HepG2 (cell line): Measurements from ENCODE around the gene CCNI2. TPM values are rescaled to one million over a fixed set of nuclear protein-coding genes. Genes with fewer than 3 reads are reported as not detected.

ENCODE experiments used
- ATAC-seq: fragments of 200-7000 bp; cut with Tn5 transposase; 3 replicates; pipeline ENCODE4 v1.9.1; 2020; ENCODE audit warnings: mild to moderate bottlenecking, moderate library complexity
- BruUV-seq: library from RNA; stranded (reverse); fragments of 400-500 nt; replicated peaks from 2 replicates; lab custom pipeline; 2021; lab: Mats Ljungman, UMichigan
- CTCF ChIA-PET: fragments of 300-600 bp; formaldehyde crosslinking; extraction: SDS; loops from one replicate; lab custom pipeline; 2021; ENCODE audit warnings: low total read pairs, inconsistent platforms, low intra/inter-chr PET ratio; lab: Yijun Ruan, JAX
- POLR2A ChIA-PET: fragments of 350-600 bp; sonication (Branson Sonifier 250); formaldehyde crosslinking; loops from one replicate; lab custom pipeline; 2020; ENCODE audit warnings: antibody characterized with exemption, inconsistent platforms; lab: Yijun Ruan, JAX
- DNase-seq: peaks from one replicate; pipeline ENCODE4 v3.0.0-alpha.2; 2015; ENCODE audit warnings: low spot score
- FAIRE-seq: peaks from 3 replicates; lab custom pipeline; 2011; peaks lifted over from hg19 to GRCh38; lab: Jason Lieb, UNC
- H2AFZ ChIP-seq: one replicate; pipeline ENCODE4 v1.6.1; 2011; ENCODE audit warnings: low read length, inconsistent platforms
- H3K27ac ChIP-seq: fragments of 300-600 bp; 3 replicates; pipeline ENCODE4 v1.8.0; 2011; ENCODE audit warnings: mixed run types, mild to moderate bottlenecking, mixed read lengths, low read length, inconsistent platforms; ENCODE audit not compliant: insufficient read depth; ENCODE audit errors: extremely low read length
- H3K27me3 ChIP-seq, 2 experiments: fragments of 200-600 bp in 1 of 2; 2 replicates in 1 of 2; 3 replicates in 1 of 2; pipeline versions ENCODE4 v1.6.0 to v1.8.0; 2011; ENCODE audit warnings: low read length in 2 of 2, mild to moderate bottlenecking in 2 of 2, moderate library complexity in 2 of 2, inconsistent platforms in 1 of 2; ENCODE audit not compliant: insufficient read depth in 2 of 2, control insufficient read depth in 1 of 2
- H3K36me3 ChIP-seq, 2 experiments: fragments of 200-600 bp in 1 of 2; replicated peaks in 1 of 2; 2 replicates in 1 of 2; 3 replicates in 1 of 2; pipeline versions ENCODE4 v1.5.1 to v1.8.0; 2011; ENCODE audit warnings: low read length in 2 of 2, inconsistent platforms in 1 of 2; ENCODE audit not compliant: insufficient read depth in 2 of 2, control insufficient read depth in 1 of 2
- H3K4me1 ChIP-seq: 2 replicates; pipeline ENCODE4 v1.5.1; 2012; ENCODE audit warnings: low read length, inconsistent platforms; ENCODE audit not compliant: insufficient read depth
- H3K4me2 ChIP-seq: 2 replicates; pipeline ENCODE4 v1.6.0; 2011; ENCODE audit warnings: low read depth, low read length, inconsistent platforms
- H3K4me3 ChIP-seq, 3 experiments: fragments of 200-600 bp in 1 of 3; sonication (generic), shearing (Covaris generic) in 1 of 3; replicated peaks in 1 of 3; 2 replicates each; pipeline ENCODE4 v1.5.1; 2011 to 2016; ENCODE audit warnings: low read length in 3 of 3, inconsistent platforms in 2 of 3, low read depth in 2 of 3, mild to moderate bottlenecking in 2 of 3, control low read depth in 1 of 3, mixed read lengths in 1 of 3; ENCODE audit not compliant: insufficient read depth in 1 of 3
- H3K79me2 ChIP-seq: one replicate; pipeline ENCODE4 v1.6.1; 2011; ENCODE audit warnings: low read length, inconsistent platforms; ENCODE audit not compliant: insufficient read depth
- H3K9ac ChIP-seq: 2 replicates; pipeline ENCODE4 v1.6.0; 2011; ENCODE audit warnings: mild to moderate bottlenecking, low read depth, low read length, inconsistent platforms; ENCODE audit not compliant: insufficient read depth
- H3K9me3 ChIP-seq: 2 replicates; pipeline ENCODE4 v1.5.1; 2012; ENCODE audit warnings: mild to moderate bottlenecking, low read length
- H4K20me1 ChIP-seq: 2 replicates; pipeline ENCODE4 v1.6.0; 2011; ENCODE audit warnings: inconsistent platforms, mild to moderate bottlenecking, low read length, moderate library complexity; ENCODE audit not compliant: insufficient read depth
- CBFB ChIP-seq: sonication (generic); formaldehyde crosslinking; IDR thresholded peaks from 2 replicates; pipeline ENCODE4 v1.4.0; 2020; ENCODE audit warnings: missing genetic modification reagents
- CTCF ChIP-seq: sonication (generic); formaldehyde crosslinking; IDR thresholded peaks from 2 replicates; pipeline ENCODE4 v1.5.0; 2020; ENCODE audit warnings: mild to moderate bottlenecking, missing genetic modification reagents, moderate library complexity
- GMEB2 ChIP-seq: IDR thresholded peaks from 2 replicates; pipeline ENCODE4 v1.6.1; 2016; ENCODE audit warnings: missing biosample characterization, missing genetic modification reagents, low read depth
- HNRNPH1 ChIP-seq: fragments of 200-400 bp; formaldehyde crosslinking; optimal IDR thresholded peaks from 2 replicates; pipeline ENCODE3; 2017; ENCODE audit warnings: mild to moderate bottlenecking, low read depth, low read length
- IKZF1 ChIP-seq: fragments of 450-650 bp; IDR thresholded peaks from 2 replicates; pipeline ENCODE4 v1.7.1; 2016
- MYC ChIP-seq: sonication (generic); formaldehyde crosslinking; IDR thresholded peaks from 2 replicates; pipeline ENCODE4 v1.9.0; 2021; ENCODE audit warnings: missing genetic modification reagents, borderline replicate concordance
- SIX1 ChIP-seq: sonication (generic); formaldehyde crosslinking; IDR thresholded peaks from 2 replicates; pipeline ENCODE4 v1.4.0; 2020; ENCODE audit warnings: missing genetic modification reagents, borderline replicate concordance
- SP2 ChIP-seq: sonication (generic); formaldehyde crosslinking; IDR thresholded peaks from 2 replicates; pipeline ENCODE4 v1.5.1; 2020; ENCODE audit warnings: mild to moderate bottlenecking, missing genetic modification reagents
- STAG1 ChIP-seq: sonication (generic); formaldehyde crosslinking; IDR thresholded peaks from 2 replicates; pipeline ENCODE4 v1.4.0; 2020; ENCODE audit warnings: missing genetic modification reagents
- ZNF543 ChIP-seq: sonication (generic); formaldehyde crosslinking; IDR thresholded peaks from 2 replicates; pipeline ENCODE4 v1.4.0; 2020; ENCODE audit warnings: mild to moderate bottlenecking, missing genetic modification reagents
- WGBS: methylation state at CpG from one replicate; pipeline ENCODE4 v1.1.6; 2017; ENCODE audit warnings: low lambda C conversion rate; 5-methylcytosine and 5-hydroxymethylcytosine counted together
- in situ Hi-C: cut with HindIII; loops from 2 replicates; pipeline ENCODE4 v1.10.0; 2017; ENCODE audit warnings: low pct_unique_long_range_greater_than_20kb; ENCODE audit not compliant: extremely low pct_ligation_motif_present
- intact Hi-C: fragments of 100-400 bp; cut with micrococcal nuclease; formaldehyde crosslinking; loops from one replicate; pipeline ENCODE4 v1.10.0; 2022; ENCODE audit not compliant: unreplicated experiment
- polyA plus RNA-seq, 8 experiments: library from polyadenylated mRNA; depleted of rRNA in 3 of 8; stranded (reverse) in 7 of 8; unstranded in 1 of 8; fragments of >200 nt; fragmentation: Illumina TruSeq in 4 of 8; extraction: Trizol in 4 of 8; gene quantifications; 2 replicates each; pipeline versions ENCODE4 v1.2.1 to v1.2.3, GENCODE V29; 2011 to 2016; ENCODE audit warnings: low read depth in 4 of 8, missing spikeins in 1 of 8, mixed read lengths in 1 of 8; ENCODE audit not compliant: insufficient read depth in 1 of 8
- total RNA-seq, 5 experiments: library from RNA; depleted of rRNA; stranded (reverse); fragments of >200 nt; fragmentation: Illumina TruSeq; extraction: Trizol; gene quantifications; 2 replicates each; pipeline ENCODE4 v1.2.3, GENCODE V29; 2016; ENCODE audit warnings: low read depth in 1 of 5

CCNI2 gene
- total and polyA plus RNA-seq, 2 of the 13 experiments (the other 11 are each of a cell fraction or from before 2014, with no cell fraction given): not detected

GRCh38 chr5:132771503-132771998, 24.3 kb downstream of the CCNI2 start (continued):
- no peak for TF ChIP-seq MYC (CRISPR knock-in tag)
- TF ChIP-seq, all 625 proteins: peak for 41

GRCh38 chr5:132772291-132773070, 25.3 kb downstream of the CCNI2 start:
- peak overlapping the region; percentile 71 for H3K27ac ChIP-seq
- POLR2A ChIA-PET: interaction anchor here (1.8 kb wide), 1 partner anchor 48 kb away, joined by 6 read pairs; no protein-coding TSS in a partner anchor
- H4K20me1 ChIP-seq: no peaks in the 10 kb centered on the region
- peak overlapping the region; percentile 47; the same call in 1 of the 2 replicates for H3K4me2 ChIP-seq
- DNase-seq: no peak
- CTCF ChIA-PET: no interaction called here
- H3K79me2 ChIP-seq: peaks cover 69% of the 10 kb centered on the region
- ATAC-seq: no peak
- peaks cover 0 to 4% of the 10 kb centered on the region in 2 experiments; a peak in 1 of 5 replicates for H3K36me3 ChIP-seq
- 88% methylated on average over 7 of the region's 8 CpGs for WGBS
- no peak overlapping the region for H2AFZ ChIP-seq
- no peak overlapping the region for H3K4me3 ChIP-seq
- intact Hi-C loops: no loop called here
- no TSS peak for BruUV-seq
- peaks cover 57% of the 10 kb centered on the region for H3K4me1 ChIP-seq
- H3K27me3 ChIP-seq: no peaks in the 10 kb centered on the region
- no peak for FAIRE-seq
- no peak overlapping the region for H3K9ac ChIP-seq
- in situ Hi-C loops: loop anchor here (5.0 kb wide), 1 partner anchor 45 kb away; no protein-coding TSS in a partner anchor
- no peak for TF ChIP-seq CBFB (CRISPR knock-in tag)
- no peak for TF ChIP-seq STAG1 (CRISPR knock-in tag)
- TF ChIP-seq SIX1 (CRISPR knock-in tag): no peak
- TF ChIP-seq, all 625 proteins: peak for 0
- H3K9me3 ChIP-seq: no peaks in the 10 kb centered on the region

GRCh38 chr5:132773114-132773513, 25.9 kb downstream of the CCNI2 start:
- Histone ChIP-seq H2AFZ (no peak overlapping the region), H3K79me2 (peaks cover 63% of the 10 kb centered on the region), H4K20me1 (no peaks in the 10 kb centered on the region), H3K4me1 (peaks cover 64% of the 10 kb centered on the region), H3K9me3 (no peaks in the 10 kb centered on the region), H3K4me2 (no peak overlapping the region), H3K36me3 (peaks cover 0 to 4% of the 10 kb centered on the region in 2 experiments; a peak in 1 of 5 replicates), H3K27me3 (no peaks in the 10 kb centered on the region), H3K4me3 (no peak overlapping the region), H3K9ac (no peak overlapping the region), H3K27ac (no peak overlapping the region)
- DNase-seq (no peak), ATAC-seq (no peak), FAIRE-seq (no peak)
- 100% methylated on average over 4 of the region's 5 CpGs for WGBS
- no TSS peak for BruUV-seq
- in situ Hi-C loops: loop anchor here (5.0 kb wide), 1 partner anchor 44 kb away; no protein-coding TSS in a partner anchor
- intact Hi-C loops: no loop called here
- ChIA-PET CTCF (no interaction called here), POLR2A (no interaction called here)
- TF ChIP-seq CTCF (CRISPR knock-in tag) (no peak), IKZF1 (no peak), GMEB2 (CRISPR knock-in tag) (no peak), HNRNPH1 (no peak), SP2 (CRISPR knock-in tag) (no peak), ZNF543 (CRISPR knock-in tag) (no peak)
